Measurements from ENCODE around the gene RLIM.
A peak's percentile ranks its signal among the peaks of the same experiment; 100 is the strongest.
"Not testable (repeated sequence)": the region's sequence is repeated elsewhere in the genome, so short reads cannot be mapped to it uniquely, and the experiment has no call there.

Gene RLIM, protein sequence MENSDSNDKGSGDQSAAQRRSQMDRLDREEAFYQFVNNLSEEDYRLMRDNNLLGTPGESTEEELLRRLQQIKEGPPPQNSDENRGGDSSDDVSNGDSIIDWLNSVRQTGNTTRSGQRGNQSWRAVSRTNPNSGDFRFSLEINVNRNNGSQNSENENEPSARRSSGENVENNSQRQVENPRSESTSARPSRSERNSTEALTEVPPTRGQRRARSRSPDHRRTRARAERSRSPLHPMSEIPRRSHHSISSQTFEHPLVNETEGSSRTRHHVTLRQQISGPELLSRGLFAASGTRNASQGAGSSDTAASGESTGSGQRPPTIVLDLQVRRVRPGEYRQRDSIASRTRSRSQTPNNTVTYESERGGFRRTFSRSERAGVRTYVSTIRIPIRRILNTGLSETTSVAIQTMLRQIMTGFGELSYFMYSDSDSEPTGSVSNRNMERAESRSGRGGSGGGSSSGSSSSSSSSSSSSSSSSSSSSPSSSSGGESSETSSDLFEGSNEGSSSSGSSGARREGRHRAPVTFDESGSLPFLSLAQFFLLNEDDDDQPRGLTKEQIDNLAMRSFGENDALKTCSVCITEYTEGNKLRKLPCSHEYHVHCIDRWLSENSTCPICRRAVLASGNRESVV

DNA sequence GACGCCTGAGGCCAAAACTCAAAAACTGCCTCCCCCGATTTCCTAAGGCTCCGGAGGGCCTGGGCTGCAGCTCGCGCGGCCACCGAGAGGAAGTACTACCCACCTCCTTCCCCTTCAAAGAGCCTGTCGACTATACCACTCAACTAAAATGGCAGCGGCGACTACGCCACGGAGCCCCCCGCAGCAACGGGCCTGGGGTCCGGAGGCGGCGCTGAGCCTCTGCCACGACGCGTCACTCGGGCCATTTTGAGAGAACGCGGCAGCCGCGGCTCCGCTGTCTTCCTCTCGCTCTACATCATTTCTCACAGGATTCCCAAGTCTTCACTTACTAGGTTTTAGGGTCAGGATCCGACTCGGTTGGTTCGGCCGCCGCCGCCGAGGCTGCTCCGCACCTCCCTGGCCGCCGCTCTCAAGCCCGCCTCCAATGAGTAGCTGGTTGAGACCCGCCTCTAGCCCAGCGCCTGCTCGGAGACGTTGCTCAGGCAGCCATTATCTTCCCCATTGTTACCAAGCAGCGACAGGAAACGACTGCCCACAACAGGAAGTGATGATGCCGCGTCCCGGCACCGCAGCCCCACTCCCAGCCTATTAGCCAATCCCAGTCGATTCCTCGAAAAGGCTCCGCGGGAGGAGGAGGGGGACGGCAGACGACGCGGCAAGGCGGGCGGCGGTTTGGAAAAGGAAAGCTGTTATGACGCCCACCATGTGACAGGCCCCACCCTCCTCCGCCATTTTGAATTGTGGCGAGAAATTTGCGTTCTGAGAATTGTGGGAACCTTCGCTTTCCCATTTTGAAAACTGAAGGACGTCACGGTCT is at the start of gene RLIM:
Gene RLIM, minus strand, starts transcription at position 532 of the 817 bp plus-strand sequence. CDS start 18,647 bp downstream, outside the sequence.
- TF ChIP-seq, protein P1, sequence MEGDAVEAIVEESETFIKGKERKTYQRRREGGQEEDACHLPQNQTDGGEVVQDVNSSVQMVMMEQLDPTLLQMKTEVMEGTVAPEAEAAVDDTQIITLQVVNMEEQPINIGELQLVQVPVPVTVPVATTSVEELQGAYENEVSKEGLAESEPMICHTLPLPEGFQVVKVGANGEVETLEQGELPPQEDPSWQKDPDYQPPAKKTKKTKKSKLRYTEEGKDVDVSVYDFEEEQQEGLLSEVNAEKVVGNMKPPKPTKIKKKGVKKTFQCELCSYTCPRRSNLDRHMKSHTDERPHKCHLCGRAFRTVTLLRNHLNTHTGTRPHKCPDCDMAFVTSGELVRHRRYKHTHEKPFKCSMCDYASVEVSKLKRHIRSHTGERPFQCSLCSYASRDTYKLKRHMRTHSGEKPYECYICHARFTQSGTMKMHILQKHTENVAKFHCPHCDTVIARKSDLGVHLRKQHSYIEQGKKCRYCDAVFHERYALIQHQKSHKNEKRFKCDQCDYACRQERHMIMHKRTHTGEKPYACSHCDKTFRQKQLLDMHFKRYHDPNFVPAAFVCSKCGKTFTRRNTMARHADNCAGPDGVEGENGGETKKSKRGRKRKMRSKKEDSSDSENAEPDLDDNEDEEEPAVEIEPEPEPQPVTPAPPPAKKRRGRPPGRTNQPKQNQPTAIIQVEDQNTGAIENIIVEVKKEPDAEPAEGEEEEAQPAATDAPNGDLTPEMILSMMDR (IDR thresholded peaks at IDR 0.05; ENCODE audit: insufficient read depth, low read length, missing control alignments): no peak
- ChIA-PET CTCF (no interaction called here), POLR2A (no interaction called here)
- H3K4me3 ChIP-seq (ENCODE audit: low read depth, low read length): peak within 1 kb of the TSS; percentile 75
- DNase-seq (ENCODE audit: low read depth, low spot score): peak; percentile 72

DNA sequence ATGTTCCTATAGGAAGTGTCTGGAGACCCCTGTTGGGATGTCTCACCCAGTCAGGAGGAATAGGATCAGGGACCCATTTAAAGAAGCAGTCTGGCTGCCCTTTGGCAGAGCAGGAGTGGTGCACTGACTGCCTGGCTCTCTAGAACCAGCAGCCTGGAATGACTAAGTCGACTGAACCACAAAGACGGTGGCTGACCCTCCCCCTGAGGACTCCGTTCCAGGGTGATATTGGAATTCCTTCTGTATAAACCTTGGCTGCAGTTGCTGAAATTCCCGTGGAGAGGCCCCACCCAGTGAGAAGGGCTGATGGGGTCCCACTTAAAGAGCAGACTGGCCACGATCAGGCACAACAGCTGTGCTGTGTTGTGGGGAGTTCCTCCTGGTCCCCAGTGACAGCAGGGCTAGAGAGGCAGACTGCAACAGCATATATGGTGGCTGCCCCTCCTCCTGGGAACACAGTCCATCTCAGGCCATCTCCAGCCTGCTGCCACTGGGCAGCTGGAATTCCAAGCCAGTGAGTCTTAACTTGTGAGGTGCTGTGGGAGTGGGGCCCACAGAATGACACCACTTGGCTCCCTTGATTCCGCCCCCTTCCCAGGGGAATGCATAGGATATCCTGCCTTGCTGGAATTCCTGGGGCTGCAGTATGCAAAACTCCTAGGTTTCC is 41.8 kb upstream of the RLIM start:
- ChIA-PET CTCF (no interaction called here), POLR2A (no interaction called here)
- H3K4me3 ChIP-seq (ENCODE audit: low read depth, low read length): no peak overlapping the region
- DNase-seq (ENCODE audit: low read depth, low spot score): no peak
- TF ChIP-seq, protein P1 (IDR thresholded peaks at IDR 0.05; ENCODE audit: insufficient read depth, low read length, missing control alignments): no peak

DNA sequence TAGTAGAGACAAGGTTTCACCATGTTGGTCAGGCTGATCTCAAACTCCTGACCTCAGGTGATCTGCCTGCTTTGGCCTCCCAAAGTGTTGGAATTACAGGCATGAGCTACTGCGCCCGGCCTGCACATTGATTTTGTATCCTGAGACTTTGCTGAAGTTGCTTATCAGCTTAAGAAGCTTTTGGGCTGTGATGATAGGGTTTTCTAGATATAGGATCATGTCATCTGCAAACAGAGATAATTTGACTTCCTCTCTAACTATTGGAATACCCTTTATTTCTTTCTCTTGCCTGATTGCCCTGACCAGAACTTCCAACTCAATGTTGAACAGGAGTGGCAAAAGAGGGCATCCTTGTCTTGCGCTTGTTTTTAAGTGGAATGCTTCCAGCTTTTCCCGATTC is 40.5 kb upstream of the RLIM start:
- POLR2A ChIA-PET; CTCF ChIA-PET; DNase-seq (ENCODE audit: low read depth, low spot score); H3K4me3 ChIP-seq (ENCODE audit: low read depth, low read length): not testable (repeated sequence)

DNA sequence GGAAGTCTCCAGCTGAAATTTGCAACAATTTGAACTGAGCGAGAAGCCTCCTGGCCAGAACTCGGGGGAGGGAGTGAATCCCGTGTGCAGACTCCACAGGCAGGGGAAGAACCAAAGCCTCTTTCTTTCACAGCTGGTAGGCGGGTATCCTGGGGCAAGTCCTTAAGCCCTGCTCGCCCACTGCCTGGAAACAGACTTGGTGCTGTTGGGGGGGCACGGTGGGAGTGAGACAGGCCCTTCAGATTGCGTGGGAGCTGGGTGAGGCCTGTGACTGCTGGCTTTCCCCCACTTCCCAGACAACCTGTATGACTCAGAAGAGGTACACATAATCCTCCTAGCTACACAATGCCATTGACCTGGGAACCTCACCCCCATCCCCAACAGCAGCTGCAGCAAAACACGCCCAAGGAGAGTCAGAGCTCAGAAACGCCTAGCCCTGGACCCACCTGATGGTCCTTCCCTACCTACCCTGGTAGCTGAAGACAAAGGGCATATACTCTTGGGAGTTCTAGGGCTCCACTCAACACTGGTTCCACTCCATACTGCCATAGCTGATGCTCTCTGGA is 22.4 kb upstream of the RLIM start:
- POLR2A ChIA-PET: no interaction called here

DNA sequence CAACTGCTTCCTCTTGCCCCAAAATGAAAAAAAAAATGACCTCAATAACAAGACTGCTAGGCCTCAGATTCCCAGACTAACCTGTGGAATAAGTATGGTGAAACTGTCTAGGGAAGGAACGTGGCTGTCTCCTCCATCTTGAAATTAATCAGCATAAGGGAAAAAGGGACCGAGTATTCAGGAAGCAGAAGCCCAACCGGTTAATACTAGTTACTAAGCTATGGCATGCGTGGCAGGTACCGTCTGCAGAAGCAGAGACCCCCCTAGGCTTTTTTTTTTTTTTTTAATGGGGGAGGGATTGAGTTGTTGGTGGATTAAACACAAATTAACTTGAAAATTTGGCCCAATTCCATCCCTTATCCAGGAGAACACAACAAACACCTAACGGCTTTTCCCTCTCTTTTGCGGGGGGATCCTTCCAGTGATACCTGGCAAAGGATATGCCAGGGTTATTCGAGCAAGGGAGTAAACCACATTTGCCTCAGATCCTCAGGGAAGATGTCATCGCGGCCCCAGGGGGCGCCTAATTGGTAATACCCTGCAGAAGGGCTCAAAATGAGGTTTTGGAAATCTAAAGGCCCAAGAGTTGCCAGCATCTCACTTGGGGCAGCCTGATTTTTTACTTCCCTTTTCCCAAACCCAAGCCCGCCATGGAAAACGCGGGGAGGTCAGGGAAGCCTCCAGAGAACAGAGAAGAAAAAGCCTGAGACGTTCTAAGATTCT is 893 bp downstream of the RLIM start:
- peak overlapping the region; percentile 75 for H3K4me3 ChIP-seq (ENCODE audit: low read depth, low read length)
- ChIA-PET POLR2A (no interaction called here), CTCF (no interaction called here)
- TF ChIP-seq, protein P1 (IDR thresholded peaks at IDR 0.05; ENCODE audit: insufficient read depth, low read length, missing control alignments): no peak
- no peak for DNase-seq (ENCODE audit: low read depth, low spot score)

More for the DNA sequence above, 22.4 kb upstream of the RLIM start:
- no peak for DNase-seq (ENCODE audit: low read depth, low spot score)
- no peak overlapping the region for H3K4me3 ChIP-seq (ENCODE audit: low read depth, low read length)
- CTCF ChIA-PET: no interaction called here
- TF ChIP-seq, protein P1 (IDR thresholded peaks at IDR 0.05; ENCODE audit: insufficient read depth, low read length, missing control alignments): no peak

DNA sequence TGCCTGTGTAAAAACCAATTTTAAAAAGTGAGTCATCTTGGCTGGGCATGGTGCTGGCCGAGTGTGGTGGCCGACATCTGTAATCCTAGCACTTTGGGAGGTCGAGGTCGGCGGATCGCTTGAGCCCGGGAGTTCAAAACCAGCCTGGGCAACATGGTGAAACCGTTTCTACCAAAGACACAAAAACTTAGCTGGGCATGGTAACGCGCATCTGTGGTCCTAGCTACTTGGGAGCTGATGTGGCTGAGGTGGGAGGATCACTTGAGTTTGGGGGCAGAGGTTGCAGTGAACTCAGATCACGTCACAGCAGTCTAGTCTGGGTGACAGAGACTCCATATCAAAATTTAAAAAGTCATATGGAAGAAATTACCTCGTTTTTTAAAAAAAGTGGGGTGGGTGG is 7.6 kb downstream of the RLIM start:
- DNase-seq (ENCODE audit: low read depth, low spot score): no peak
- CTCF ChIA-PET: no interaction called here
- no peak overlapping the region for H3K4me3 ChIP-seq (ENCODE audit: low read depth, low read length)
- TF ChIP-seq, protein P1 (IDR thresholded peaks at IDR 0.05; ENCODE audit: insufficient read depth, low read length, missing control alignments): no peak
- POLR2A ChIA-PET: no interaction called here
